RWPE1 (cell line): ENCODE results near the gene PDLIM7.

ENCODE experiments used
- CTCF ChIA-PET: fragments of 350-600 bp; sonication (Branson Sonifier 250); formaldehyde crosslinking; extraction: SDS; loops from one replicate; lab custom pipeline; 2021; lab: Yijun Ruan, JAX
- POLR2A ChIA-PET: fragments of 400-600 bp; formaldehyde crosslinking; extraction: SDS; loops from one replicate; lab custom pipeline; 2020; ENCODE audit warnings: antibody characterized with exemption; ENCODE audit not compliant: low non-redundant PET; lab: Yijun Ruan, JAX
- DNase-seq: peaks from one replicate; pipeline ENCODE4 v3.0.0; 2012; ENCODE audit warnings: low spot score
- H3K27ac ChIP-seq: fragments of 450-650 bp; 2 replicates; pipeline ENCODE4 v1.5.1; 2017
- CTCF ChIP-seq: fragments of 450-650 bp; conservative IDR thresholded peaks from 2 replicates; pipeline ENCODE4 v1.5.1; 2017; ENCODE audit warnings: low read depth, mild to moderate bottlenecking

PDLIM7 gene

GRCh38 chr5:177448244-177448950, 49.0 kb downstream of the PDLIM7 start:
- no peak for DNase-seq
- CTCF ChIA-PET = interaction anchor here (0.6 to 12.5 kb wide), 7 partner anchors 9 to 627 kb away, joined by 3 to 148 read pairs (median 5); no protein-coding TSS in a partner anchor
- POLR2A ChIA-PET = interaction anchor here (0.8 to 1.7 kb wide), 4 partner anchors 18 to 46 kb away, joined by 3 to 11 read pairs (median 5); partner anchors contain the start of gene GRK6
- no peak for TF ChIP-seq CTCF
- H3K27ac ChIP-seq = peak overlapping the region; percentile 88

- ChIA-PET POLR2A (interaction anchor here (0.8 to 1.7 kb wide), 4 partner anchors 18 to 45 kb away, joined by 3 to 11 read pairs (median 5); partner anchors contain the start of gene GRK6), CTCF (interaction anchor here (0.8 to 12.5 kb wide), 6 partner anchors 9 to 138 kb away, joined by 4 to 148 read pairs (median 7); no protein-coding TSS in a partner anchor)
- H3K27ac ChIP-seq = peak overlapping the region; percentile 88
- TF ChIP-seq CTCF = peak; percentile 13; the same call in 1 of the 2 replicates
- DNase-seq = peak; percentile 92
Observed at GRCh38 chr5:177447611-177448243, 49.7 kb downstream of the PDLIM7 start.

GRCh38 chr5:177447066-177447610, 50.3 kb downstream of the PDLIM7 start:
- CTCF ChIA-PET = interaction anchor here (0.6 to 12.5 kb wide), 8 partner anchors 10 to 137 kb away, joined by 3 to 148 read pairs (median 4); partner anchors contain the start of gene RGS14
- H3K27ac ChIP-seq = peak overlapping the region; percentile 88
- DNase-seq = peak; percentile 64
- TF ChIP-seq CTCF = no peak
- POLR2A ChIA-PET = interaction anchor here (0.8 to 1.7 kb wide), 4 partner anchors 17 to 45 kb away, joined by 3 to 11 read pairs (median 5); partner anchors contain the start of gene GRK6

- POLR2A ChIA-PET = interaction anchor here (1.7 kb wide), 1 partner anchor 20 kb away, joined by 11 read pairs; the partner anchor contains the start of gene GRK6
Observed at GRCh38 chr5:177446200-177447065, 51.0 kb downstream of the PDLIM7 start, which contains the start of gene PRR7. TSS of gene PRR7 (plus strand) at chr5:177446814. CDS start at chr5:177455068, 8,254 bp downstream.

GRCh38 chr5:177445917-177446199, 51.5 kb downstream of the PDLIM7 start:
- ChIA-PET CTCF (interaction anchor here (0.6 to 12.5 kb wide), 6 partner anchors 9 to 162 kb away, joined by 4 to 148 read pairs (median 6); no protein-coding TSS in a partner anchor), POLR2A (no interaction called here)
- H3K27ac ChIP-seq = peak overlapping the region; percentile 88
- no peak for DNase-seq
- no peak for TF ChIP-seq CTCF

More at GRCh38 chr5:177446200-177447065, 51.0 kb downstream of the PDLIM7 start, which contains the start of gene PRR7:
- H3K27ac ChIP-seq = peak within 1 kb of the TSS; percentile 88
- peak; percentile 76 for DNase-seq
- CTCF ChIA-PET = interaction anchor here (0.6 to 12.5 kb wide), 8 partner anchors 8 to 161 kb away, joined by 3 to 148 read pairs (median 5); partner anchors contain the start of gene RGS14
- TF ChIP-seq CTCF = no peak
